GM06990 (cell line): Measurements from ENCODE around the gene GPR21.

Experiments
- DNase-seq: peaks from one replicate; pipeline ENCODE4 v3.0.0-alpha.2; 2011; ENCODE audit not compliant: insufficient read length; ENCODE audit errors: extremely low read depth
- H3K27me3 ChIP-seq: replicated peaks from 2 replicates; pipeline ENCODE4 v1.6.0; 2011; ENCODE audit warnings: low read length; ENCODE audit not compliant: control insufficient read depth, insufficient read depth
- H3K36me3 ChIP-seq: 2 replicates; pipeline ENCODE4 v1.5.1; 2011; ENCODE audit warnings: low read length; ENCODE audit not compliant: control insufficient read depth, insufficient read depth
- H3K4me3 ChIP-seq: replicated peaks from 2 replicates; pipeline ENCODE4 v1.5.1; 2011; ENCODE audit warnings: low read depth, mild to moderate bottlenecking, control low read depth, low read length
- TF ChIP-seq, protein P1 (sequence below): IDR thresholded peaks from 2 replicates; pipeline ENCODE4 v1.5.1; 2011; ENCODE audit warnings: low read length, control low read depth, mild to moderate bottlenecking, inconsistent platforms; ENCODE audit not compliant: insufficient read depth, poor library complexity, severe bottlenecking

GPR21 gene

DNA sequence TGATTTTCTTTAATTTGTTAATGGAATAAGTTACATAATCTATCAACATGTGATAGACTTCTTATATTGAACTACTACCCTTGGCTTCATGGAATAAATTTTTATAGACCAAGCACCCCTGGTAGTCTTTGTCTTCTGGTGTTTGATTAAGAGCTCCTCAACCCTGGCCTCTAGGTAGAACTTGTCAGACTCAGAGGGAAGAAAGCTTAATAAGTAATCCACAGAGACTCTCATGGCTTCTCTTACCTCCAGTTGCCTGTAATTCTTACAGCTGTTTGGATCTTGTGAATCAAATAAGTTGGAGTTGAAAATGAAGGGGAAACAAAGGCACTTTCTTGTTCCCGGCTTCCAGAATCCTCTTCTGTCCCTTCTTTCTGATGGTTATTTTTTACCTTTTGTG, 7.0 kb upstream of the GPR21 start:
- no peak overlapping the region for H3K4me3 ChIP-seq
- peaks cover 2% of the 10 kb centered on the region for H3K36me3 ChIP-seq
- no peak for DNase-seq
- no peaks in the 10 kb centered on the region for H3K27me3 ChIP-seq
- TF ChIP-seq, protein P1, sequence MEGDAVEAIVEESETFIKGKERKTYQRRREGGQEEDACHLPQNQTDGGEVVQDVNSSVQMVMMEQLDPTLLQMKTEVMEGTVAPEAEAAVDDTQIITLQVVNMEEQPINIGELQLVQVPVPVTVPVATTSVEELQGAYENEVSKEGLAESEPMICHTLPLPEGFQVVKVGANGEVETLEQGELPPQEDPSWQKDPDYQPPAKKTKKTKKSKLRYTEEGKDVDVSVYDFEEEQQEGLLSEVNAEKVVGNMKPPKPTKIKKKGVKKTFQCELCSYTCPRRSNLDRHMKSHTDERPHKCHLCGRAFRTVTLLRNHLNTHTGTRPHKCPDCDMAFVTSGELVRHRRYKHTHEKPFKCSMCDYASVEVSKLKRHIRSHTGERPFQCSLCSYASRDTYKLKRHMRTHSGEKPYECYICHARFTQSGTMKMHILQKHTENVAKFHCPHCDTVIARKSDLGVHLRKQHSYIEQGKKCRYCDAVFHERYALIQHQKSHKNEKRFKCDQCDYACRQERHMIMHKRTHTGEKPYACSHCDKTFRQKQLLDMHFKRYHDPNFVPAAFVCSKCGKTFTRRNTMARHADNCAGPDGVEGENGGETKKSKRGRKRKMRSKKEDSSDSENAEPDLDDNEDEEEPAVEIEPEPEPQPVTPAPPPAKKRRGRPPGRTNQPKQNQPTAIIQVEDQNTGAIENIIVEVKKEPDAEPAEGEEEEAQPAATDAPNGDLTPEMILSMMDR = no peak

DNA sequence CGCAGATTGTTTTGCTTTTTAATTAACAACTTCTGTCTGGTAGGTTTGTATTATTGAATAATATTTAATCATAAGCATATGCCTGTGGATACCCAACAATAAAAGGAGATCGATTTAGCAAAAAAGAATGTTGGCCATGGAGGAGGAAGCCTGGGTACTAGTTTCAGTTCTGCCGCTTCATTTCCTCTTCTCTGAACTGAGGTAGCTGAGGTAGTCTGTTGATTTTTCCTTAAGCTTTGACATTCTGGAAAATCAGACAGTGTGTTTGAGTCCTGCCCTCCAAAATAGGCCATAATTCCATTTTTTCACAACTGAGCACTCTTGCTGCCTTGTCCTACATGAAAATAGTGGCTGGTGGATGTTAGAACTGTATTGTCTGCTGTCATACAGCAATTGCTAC, 6.0 kb upstream of the GPR21 start:
- DNase-seq = no peak
- Histone ChIP-seq H3K27me3 (no peaks in the 10 kb centered on the region), H3K4me3 (no peak overlapping the region), H3K36me3 (peaks cover 2% of the 10 kb centered on the region)
- TF ChIP-seq, protein P1 = no peak

- no peak for DNase-seq
- Histone ChIP-seq H3K27me3 (no peaks in the 10 kb centered on the region), H3K4me3 (no peak overlapping the region), H3K36me3 (peaks cover 2% of the 10 kb centered on the region)
- TF ChIP-seq, protein P1 = no peak
These were observed 5.3 kb upstream of the GPR21 start for GRCh38 chr9:123028136-123028535.

DNA sequence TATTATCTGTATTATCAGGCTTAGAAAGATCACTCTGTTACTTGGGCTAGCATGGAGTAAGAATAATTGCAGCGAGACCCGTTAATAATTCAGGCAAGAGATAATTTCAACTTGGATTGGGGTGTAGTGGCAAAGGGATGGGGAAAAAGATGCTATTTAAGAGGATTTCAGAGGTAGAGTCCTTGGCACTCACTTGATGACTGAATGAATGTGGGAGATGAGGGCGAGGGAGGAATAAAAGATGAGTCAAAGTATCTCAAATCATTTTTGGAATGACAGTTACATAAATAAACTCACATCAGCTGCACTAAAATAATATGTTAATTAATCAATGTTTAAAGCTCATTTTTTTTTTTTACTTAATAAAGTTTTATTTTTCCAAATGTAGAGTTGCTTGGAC, 4.5 kb upstream of the GPR21 start:
- no peak for DNase-seq
- H3K4me3 ChIP-seq = no peak overlapping the region
- TF ChIP-seq, protein P1 = no peak
- H3K27me3 ChIP-seq = no peaks in the 10 kb centered on the region
- H3K36me3 ChIP-seq = peaks cover 2% of the 10 kb centered on the region

GRCh38 chr9:123031963-123032362, 1.5 kb upstream of the GPR21 start:
- peaks cover 4% of the 10 kb centered on the region for H3K36me3 ChIP-seq
- H3K27me3 ChIP-seq = no peaks in the 10 kb centered on the region
- TF ChIP-seq, protein P1 = no peak
- no peak overlapping the region for H3K4me3 ChIP-seq
- DNase-seq = no peak
